Endothelial cell of umbilical vein (primary cell): ENCODE measurements around the gene MROH7. TPM values are rescaled to one million over a fixed set of nuclear protein-coding genes. Genes with fewer than 3 reads are reported as not detected.

Experiments
- BruUV-seq: library from RNA; stranded (reverse); fragments of 400-500 nt; replicated peaks from 2 replicates; lab custom pipeline; 2021; lab: Mats Ljungman, UMichigan
- CTCF ChIA-PET: fragments of 300-600, 350-600 bp; sonication (Branson Sonifier 250); formaldehyde crosslinking; loops from one replicate; lab custom pipeline; 2021; ENCODE audit warnings: antibody characterized with exemption, inconsistent platforms; lab: Charles Lee
- POLR2A ChIA-PET: fragments of 300-600, 350-600 bp; sonication (Branson Sonifier 250); formaldehyde crosslinking; loops from one replicate; lab custom pipeline; 2021; ENCODE audit warnings: antibody characterized with exemption, inconsistent platforms; lab: Charles Lee
- DNase-seq: peaks from one replicate; pipeline ENCODE4 v3.0.0-alpha.2; 2011; ENCODE audit warnings: low read depth, low spot score
- FAIRE-seq: peaks from 2 replicates; lab custom pipeline; 2011; peaks lifted over from hg19 to GRCh38; lab: Jason Lieb, UNC
- H2AFZ ChIP-seq: 2 replicates; pipeline ENCODE4 v1.6.0; 2012; ENCODE audit warnings: low read depth, low read length, control low read depth, inconsistent platforms
- H3K27ac ChIP-seq: 2 replicates; pipeline ENCODE4 v1.5.1; 2011; ENCODE audit warnings: low read depth, mild to moderate bottlenecking, control low read depth, low read length, moderate library complexity; ENCODE audit not compliant: insufficient read depth
- H3K27me3 ChIP-seq, 2 experiments: 2 replicates each; pipeline versions ENCODE4 v1.6.0 to v1.6.1; 2011; ENCODE audit warnings: low read length in 2 of 2, mixed read lengths in 1 of 2; ENCODE audit not compliant: control insufficient read depth in 2 of 2, insufficient read depth in 2 of 2
- H3K36me3 ChIP-seq, 2 experiments: 2 replicates in 1 of 2; 3 replicates in 1 of 2; pipeline ENCODE4 v1.5.1; 2011; ENCODE audit warnings: low read length in 2 of 2, mild to moderate bottlenecking in 1 of 2, moderate library complexity in 1 of 2; ENCODE audit not compliant: control insufficient read depth in 2 of 2, insufficient read depth in 2 of 2; ENCODE audit errors: extremely low read depth in 1 of 2
- H3K4me1 ChIP-seq: 3 replicates; pipeline ENCODE4 v1.5.1; 2011; ENCODE audit warnings: mild to moderate bottlenecking, low read length; ENCODE audit not compliant: control insufficient read depth, insufficient read depth; ENCODE audit errors: extremely low read depth
- H3K4me2 ChIP-seq: 2 replicates; pipeline ENCODE4 v1.6.1; 2011; ENCODE audit warnings: low read length, control low read depth, mixed read lengths; ENCODE audit not compliant: insufficient read depth
- H3K4me3 ChIP-seq, 3 experiments: fragments of 200-600 bp in 1 of 3; sonication (generic), shearing (Covaris generic) in 1 of 3; replicated peaks in 1 of 3; 2 replicates each; pipeline ENCODE4 v1.5.1; 2011 to 2016; ENCODE audit warnings: control low read depth in 3 of 3, low read length in 3 of 3, mild to moderate bottlenecking in 2 of 3, inconsistent platforms in 1 of 3, low read depth in 1 of 3, moderate library complexity in 1 of 3; ENCODE audit not compliant: insufficient read depth in 1 of 3
- H3K79me2 ChIP-seq: 2 replicates; pipeline ENCODE4 v1.6.0; 2012; ENCODE audit warnings: low read length, inconsistent platforms; ENCODE audit not compliant: control insufficient read depth, insufficient read depth
- H3K9ac ChIP-seq: replicated peaks from 2 replicates; pipeline ENCODE3; 2011; ENCODE audit warnings: low read length, control low read depth; ENCODE audit not compliant: insufficient read depth; ENCODE audit errors: extremely low read depth
- H3K9me1 ChIP-seq: replicated peaks from 3 replicates; pipeline ENCODE4 v1.6.0; 2011; ENCODE audit warnings: mild to moderate bottlenecking, low read length; ENCODE audit not compliant: control insufficient read depth, insufficient read depth; ENCODE audit errors: extremely low read depth
- H3K9me3 ChIP-seq: replicated peaks from 2 replicates; pipeline ENCODE4 v1.5.1; 2012; ENCODE audit warnings: low read length, inconsistent platforms; ENCODE audit not compliant: control insufficient read depth, insufficient read depth
- H4K20me1 ChIP-seq: replicated peaks from 2 replicates; pipeline ENCODE3; 2011; ENCODE audit warnings: mild to moderate bottlenecking, low read length; ENCODE audit not compliant: control insufficient read depth, insufficient read depth; ENCODE audit errors: extremely low read depth
- EZH2 ChIP-seq: IDR thresholded peaks from 2 replicates; pipeline ENCODE4 v1.6.1; 2012; ENCODE audit warnings: borderline replicate concordance, low read depth, mild to moderate bottlenecking, moderate library complexity, low read length, inconsistent platforms; ENCODE audit not compliant: severe bottlenecking
- FOS ChIP-seq: IDR thresholded peaks from 2 replicates; pipeline ENCODE4 v1.6.1; 2011; ENCODE audit warnings: mild to moderate bottlenecking, low read length, moderate library complexity, borderline replicate concordance; ENCODE audit not compliant: insufficient read depth
- GATA2 ChIP-seq: IDR thresholded peaks from 2 replicates; pipeline ENCODE4 v1.7.0; 2011; ENCODE audit warnings: low read depth, mild to moderate bottlenecking, moderate library complexity, mixed read lengths, low read length; ENCODE audit not compliant: insufficient read length, insufficient read depth
- JUN ChIP-seq: IDR thresholded peaks from 2 replicates; pipeline ENCODE4 v1.6.1; 2011; ENCODE audit warnings: borderline replicate concordance, low read depth; ENCODE audit not compliant: insufficient read length, insufficient read depth
- MYC ChIP-seq: IDR thresholded peaks from one replicate; pipeline ENCODE4 v1.6.1; 2011; ENCODE audit warnings: mild to moderate bottlenecking, low read depth, low read length
- POLR2A ChIP-seq: IDR thresholded peaks from 2 replicates; pipeline ENCODE4 v1.6.1; 2012; ENCODE audit warnings: low read depth, mild to moderate bottlenecking, control low read depth, low read length
- POLR2AphosphoS5 ChIP-seq: IDR thresholded peaks from 2 replicates; pipeline ENCODE4 v1.6.1; 2012; ENCODE audit warnings: low read depth, mild to moderate bottlenecking, control low read depth, low read length, moderate library complexity; ENCODE audit not compliant: insufficient read depth
- dilution Hi-C: fragments of 300-500 bp; cut with MboI; formaldehyde crosslinking; loops from one replicate; pipeline ENCODE4 v1.15.0; 2019; ENCODE audit warnings: low sequenced_read_pairs; ENCODE audit not compliant: extremely low pct_ligation_motif_present
- intact Hi-C: fragments of 100-400 bp; cut with micrococcal nuclease; formaldehyde crosslinking; loops from one replicate; pipeline ENCODE4 v1.10.0; 2022
- polyA plus RNA-seq, 4 experiments: library from polyadenylated mRNA; depleted of rRNA in 3 of 4; stranded (reverse) in 3 of 4; unstranded in 1 of 4; fragments of >200 nt; gene quantifications; 2 replicates each; pipeline versions ENCODE4 v1.2.1 to v1.2.3, GENCODE V29; 2011 to 2012; ENCODE audit warnings: missing spikeins in 1 of 4
- total RNA-seq: library from RNA; stranded (reverse); gene quantifications from 2 replicates; pipeline ENCODE4 v1.2.3, GENCODE V29; 2021
- TF ChIP-seq, protein P1 (sequence below), 2 donors: IDR thresholded peaks; 1 replicate in 1 of 2; 2 replicates in 1 of 2; pipeline ENCODE4 v1.5.1; 2011; ENCODE audit warnings: low read length in 2 of 2, mild to moderate bottlenecking in 2 of 2, moderate library complexity in 2 of 2, control low read depth in 1 of 2, inconsistent platforms in 1 of 2, low read depth in 1 of 2; ENCODE audit not compliant: insufficient read depth in 1 of 2; ENCODE audit errors: extremely low read depth in 1 of 2
- TF ChIP-seq, protein P2 (sequence below): IDR thresholded peaks from 2 replicates; pipeline ENCODE4 v1.6.1; 2011; ENCODE audit not compliant: insufficient read depth, insufficient read length

The MROH7 gene
- total and polyA plus RNA-seq, 2 donors (not counting 3 experiments of a cell fraction or from before 2014, with no cell fraction given): 0.06 to 0.24 TPM

DNA sequence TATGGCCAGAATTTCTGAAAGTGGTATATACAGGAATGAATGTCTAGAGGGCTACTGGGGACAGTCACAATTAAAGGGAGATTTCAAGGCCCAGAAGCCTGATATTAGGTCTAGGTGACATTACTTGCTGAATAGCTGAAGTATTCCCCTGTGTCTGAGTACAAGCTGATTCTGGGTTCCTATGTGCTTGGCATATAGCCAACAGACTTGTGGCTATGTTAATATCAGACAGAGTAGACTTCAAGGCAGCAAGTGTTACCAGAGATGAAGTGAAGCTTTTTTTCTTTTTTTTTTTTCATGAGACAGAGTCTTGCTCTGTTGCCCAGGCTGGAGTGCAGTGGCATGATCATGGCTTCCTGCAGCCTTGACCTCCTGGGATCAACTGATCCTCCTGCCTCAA is 82.4 kb downstream of the MROH7 start:
- Histone ChIP-seq H3K79me2 (peaks cover 3% of the 10 kb centered on the region), H3K4me3 (no peak overlapping the region), H3K27ac (no peak overlapping the region), H2AFZ (no peak overlapping the region), H3K9me1 (no peaks in the 10 kb centered on the region), H4K20me1 (no peaks in the 10 kb centered on the region), H3K27me3 (no peaks in the 10 kb centered on the region), H3K9me3 (no peaks in the 10 kb centered on the region), H3K9ac (no peak overlapping the region), H3K36me3 (peaks cover 7 to 20% of the 10 kb centered on the region in 2 experiments), H3K4me2 (no peak overlapping the region), H3K4me1 (no peaks in the 10 kb centered on the region)
- ChIA-PET CTCF (interaction anchor here (1.2 kb wide), 1 partner anchor 32 kb away, joined by 3 read pairs; no protein-coding TSS in a partner anchor), POLR2A (no interaction called here)
- dilution Hi-C loops (no loop called here), intact Hi-C loops (no loop called here)
- DNase-seq (no peak), FAIRE-seq (no peak)
- no TSS peak for BruUV-seq
- TF ChIP-seq MYC (no peak), POLR2AphosphoS5 (no peak)

DNA sequence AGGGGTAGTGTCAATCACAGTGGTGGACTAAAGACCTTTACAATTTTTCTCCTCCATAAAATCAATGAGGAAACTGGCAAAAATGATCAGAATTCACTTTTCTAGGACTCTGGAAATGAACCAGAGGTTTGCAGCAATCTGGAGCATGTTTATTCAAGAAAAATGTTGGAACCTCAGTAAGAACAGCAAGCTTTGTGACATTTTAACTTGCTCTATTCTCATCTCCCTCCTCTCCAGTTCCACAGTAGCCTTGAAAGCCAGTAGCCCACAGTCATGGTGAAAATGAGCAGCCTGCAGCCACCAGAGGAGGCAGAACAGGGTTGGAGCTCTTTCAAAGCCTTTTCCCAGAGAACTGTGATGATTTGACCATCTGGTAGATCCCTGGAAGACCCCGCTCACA is 83.2 kb downstream of the MROH7 start:
- no TSS peak for BruUV-seq
- FAIRE-seq: no peak
- H3K36me3 ChIP-seq: peaks cover 5 to 21% of the 10 kb centered on the region in 2 experiments
- TF ChIP-seq, protein P1, sequence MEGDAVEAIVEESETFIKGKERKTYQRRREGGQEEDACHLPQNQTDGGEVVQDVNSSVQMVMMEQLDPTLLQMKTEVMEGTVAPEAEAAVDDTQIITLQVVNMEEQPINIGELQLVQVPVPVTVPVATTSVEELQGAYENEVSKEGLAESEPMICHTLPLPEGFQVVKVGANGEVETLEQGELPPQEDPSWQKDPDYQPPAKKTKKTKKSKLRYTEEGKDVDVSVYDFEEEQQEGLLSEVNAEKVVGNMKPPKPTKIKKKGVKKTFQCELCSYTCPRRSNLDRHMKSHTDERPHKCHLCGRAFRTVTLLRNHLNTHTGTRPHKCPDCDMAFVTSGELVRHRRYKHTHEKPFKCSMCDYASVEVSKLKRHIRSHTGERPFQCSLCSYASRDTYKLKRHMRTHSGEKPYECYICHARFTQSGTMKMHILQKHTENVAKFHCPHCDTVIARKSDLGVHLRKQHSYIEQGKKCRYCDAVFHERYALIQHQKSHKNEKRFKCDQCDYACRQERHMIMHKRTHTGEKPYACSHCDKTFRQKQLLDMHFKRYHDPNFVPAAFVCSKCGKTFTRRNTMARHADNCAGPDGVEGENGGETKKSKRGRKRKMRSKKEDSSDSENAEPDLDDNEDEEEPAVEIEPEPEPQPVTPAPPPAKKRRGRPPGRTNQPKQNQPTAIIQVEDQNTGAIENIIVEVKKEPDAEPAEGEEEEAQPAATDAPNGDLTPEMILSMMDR (IDR thresholded peaks at IDR 0.05; ENCODE audit: extremely low read depth in 1 of 2, insufficient read depth in 1 of 2, low read depth in 1 of 2, low read length in 2 of 2): no peak
- TF ChIP-seq JUN (no peak), FOS (no peak), GATA2 (no peak), MYC (no peak), POLR2A (no peak), EZH2 (no peak), POLR2AphosphoS5 (no peak)
- TF ChIP-seq, protein P2, sequence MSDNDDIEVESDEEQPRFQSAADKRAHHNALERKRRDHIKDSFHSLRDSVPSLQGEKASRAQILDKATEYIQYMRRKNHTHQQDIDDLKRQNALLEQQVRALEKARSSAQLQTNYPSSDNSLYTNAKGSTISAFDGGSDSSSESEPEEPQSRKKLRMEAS: no peak
- H3K79me2 ChIP-seq: no peaks in the 10 kb centered on the region
- H3K4me2 ChIP-seq: no peak overlapping the region
- H3K9me3 ChIP-seq: no peaks in the 10 kb centered on the region
- no peaks in the 10 kb centered on the region for H3K9me1 ChIP-seq
- ChIA-PET POLR2A (no interaction called here), CTCF (interaction anchor here (1.2 kb wide), 1 partner anchor 31 kb away, joined by 3 read pairs; no protein-coding TSS in a partner anchor)
- no peak overlapping the region for H3K27ac ChIP-seq
- intact Hi-C loops (no loop called here), dilution Hi-C loops (no loop called here)
- H3K4me1 ChIP-seq: no peaks in the 10 kb centered on the region
- H4K20me1 ChIP-seq: no peaks in the 10 kb centered on the region
- no peak overlapping the region for H3K9ac ChIP-seq
- H2AFZ ChIP-seq: no peak overlapping the region
- no peak for DNase-seq
- no peaks in the 10 kb centered on the region for H3K27me3 ChIP-seq
- H3K4me3 ChIP-seq: no peak overlapping the region
